Activated effector memory CD4-positive, alpha-beta T cell treated with Interleukin-2 at 50 U/mL for 16 hours (primary cell): ENCODE data around the gene GORASP2.

Experiments
- DNase-seq: peaks from one replicate; pipeline ENCODE4 v3.0.0-alpha.2; 2020

Gene GORASP2

GRCh38 chr2:170924969-170925368 is 4.1 kb upstream of the GORASP2 start:
- DNase-seq = no peak

DNA sequence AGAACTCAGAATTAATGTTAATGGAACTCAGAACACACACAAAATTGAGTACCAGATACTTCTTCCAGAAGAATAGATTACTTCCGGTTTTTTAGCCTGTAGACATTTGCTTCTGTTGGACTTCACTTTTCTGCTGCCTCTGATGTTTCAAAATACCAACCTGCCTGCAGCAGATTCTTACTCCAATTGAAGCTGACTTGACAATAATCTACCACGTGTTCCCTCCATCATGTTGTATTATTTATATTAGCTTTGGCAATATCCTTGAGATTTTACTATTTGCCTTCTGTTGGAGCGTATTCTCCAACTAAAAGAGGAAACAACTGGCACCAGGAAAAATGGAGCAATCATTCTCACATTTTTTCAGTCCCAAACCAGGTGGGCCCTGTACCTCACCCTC is 3.1 kb upstream of the GORASP2 start:
- no peak for DNase-seq

DNA sequence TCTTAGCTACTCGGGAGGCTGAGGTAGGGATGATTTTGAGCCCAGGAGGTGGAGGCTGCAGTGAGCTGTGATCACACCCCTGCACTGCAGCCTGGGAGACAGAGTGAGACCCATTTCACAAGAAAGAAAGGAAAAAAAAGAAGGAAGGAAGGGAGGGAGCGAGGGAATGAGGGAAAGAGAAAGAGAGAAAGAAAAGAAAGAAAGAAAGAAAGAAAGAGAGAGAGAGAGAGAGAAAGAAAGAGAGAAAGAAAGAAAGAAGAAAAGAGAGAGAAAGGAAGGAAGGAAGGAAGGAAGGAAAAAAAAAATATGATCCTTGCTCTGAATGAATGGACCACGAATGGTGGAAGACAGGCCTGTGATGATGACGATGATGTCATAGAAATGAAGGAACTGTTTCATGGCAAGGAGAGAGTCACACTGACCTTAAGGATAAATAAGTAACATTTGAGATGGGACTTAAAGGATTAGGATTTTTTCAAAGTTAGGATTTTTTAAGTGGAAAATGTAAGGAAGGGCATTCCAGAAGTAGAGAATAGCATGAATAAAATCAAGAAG is 2.2 kb upstream of the GORASP2 start:
- no peak for DNase-seq

GRCh38 chr2:170928036-170928823 is 823 bp upstream of the GORASP2 start:
- no peak for DNase-seq

- DNase-seq = peak; percentile 34
Measured at GRCh38 chr2:170929686-170930050, 615 bp downstream of the GORASP2 start.

DNA sequence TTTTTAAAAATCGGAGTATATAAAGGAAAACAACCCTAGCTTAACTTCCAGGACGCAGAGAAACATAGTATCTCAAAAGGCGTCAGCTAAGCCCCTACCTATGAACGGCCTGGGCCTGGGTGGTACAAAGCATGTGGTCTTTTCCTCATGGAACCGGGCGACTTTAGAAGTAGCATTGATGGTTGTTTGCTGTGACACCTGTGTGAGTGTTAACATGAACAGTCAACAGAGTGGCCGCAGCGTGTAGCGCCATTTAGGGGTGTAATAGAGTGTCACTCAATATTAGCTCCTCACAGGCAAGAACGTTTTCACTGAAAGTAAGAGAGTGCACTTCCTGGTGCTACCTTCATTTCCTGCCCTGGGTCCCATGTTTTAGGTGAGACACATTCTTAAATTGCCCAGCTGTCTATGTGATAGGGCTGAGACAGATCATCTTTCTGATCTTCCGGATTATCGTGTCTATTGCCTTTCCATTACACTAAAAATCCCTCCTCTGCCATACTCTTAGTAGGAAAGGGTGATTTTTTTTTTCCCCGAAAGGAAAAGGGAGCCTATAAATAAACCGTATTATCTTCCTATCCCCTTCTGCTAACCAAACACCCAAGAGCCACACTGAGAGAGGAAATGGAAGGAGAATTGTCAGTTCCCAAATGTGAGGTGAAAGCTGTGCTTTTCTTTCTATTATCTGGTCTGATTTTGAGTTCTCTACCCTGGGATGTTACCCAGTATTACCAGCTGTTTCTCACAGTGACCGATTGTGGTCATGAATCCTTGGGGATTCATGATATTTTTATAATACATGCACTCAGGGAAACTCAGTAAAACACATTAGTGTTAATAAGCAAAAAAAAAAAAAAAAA is 1.3 kb downstream of the GORASP2 start:
- peak; percentile 44 for DNase-seq

DNA sequence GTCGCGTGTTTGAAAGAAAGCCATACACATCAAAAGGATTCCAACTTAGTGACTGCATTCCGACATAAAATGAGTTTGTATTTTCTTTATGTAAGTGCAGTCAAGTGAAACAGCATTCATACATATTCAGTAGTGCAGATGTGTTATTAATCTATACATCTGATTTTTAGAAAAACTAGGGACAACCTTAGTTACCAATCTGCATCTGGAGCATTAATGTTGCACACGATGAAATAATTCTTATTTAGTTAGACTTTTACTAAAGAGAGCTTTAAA is 1.9 kb downstream of the GORASP2 start:
- DNase-seq = no peak

DNA sequence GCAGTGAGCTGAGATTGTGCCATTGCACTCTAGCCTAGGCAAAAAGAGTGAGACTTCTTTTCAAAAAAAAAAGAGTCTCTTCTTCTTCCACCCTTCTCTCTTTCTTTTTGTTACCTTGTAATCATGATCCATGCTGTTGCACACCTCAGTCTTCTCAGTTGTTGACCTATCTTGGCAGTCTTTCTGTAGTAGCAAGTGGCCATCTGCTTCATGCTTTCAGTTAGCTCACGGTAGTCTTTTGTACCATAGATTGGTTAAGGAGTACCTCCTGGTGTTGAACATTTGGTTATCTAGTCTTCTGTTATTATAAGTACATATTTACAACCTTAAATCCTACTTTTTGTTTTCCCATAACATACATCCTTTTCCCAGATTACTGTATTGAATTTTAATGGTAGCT is 3.1 kb downstream of the GORASP2 start:
- DNase-seq = no peak

- DNase-seq = no peak
Measured at GRCh38 chr2:170932948-170933347, 3.9 kb downstream of the GORASP2 start.

- no peak for DNase-seq
Measured at GRCh38 chr2:170937709-170938379, 8.8 kb downstream of the GORASP2 start.

GRCh38 chr2:170940066-170940465 is 11.0 kb downstream of the GORASP2 start:
- DNase-seq = no peak

- no peak for DNase-seq
Measured at GRCh38 chr2:170942615-170943014, 13.6 kb downstream of the GORASP2 start.

DNA sequence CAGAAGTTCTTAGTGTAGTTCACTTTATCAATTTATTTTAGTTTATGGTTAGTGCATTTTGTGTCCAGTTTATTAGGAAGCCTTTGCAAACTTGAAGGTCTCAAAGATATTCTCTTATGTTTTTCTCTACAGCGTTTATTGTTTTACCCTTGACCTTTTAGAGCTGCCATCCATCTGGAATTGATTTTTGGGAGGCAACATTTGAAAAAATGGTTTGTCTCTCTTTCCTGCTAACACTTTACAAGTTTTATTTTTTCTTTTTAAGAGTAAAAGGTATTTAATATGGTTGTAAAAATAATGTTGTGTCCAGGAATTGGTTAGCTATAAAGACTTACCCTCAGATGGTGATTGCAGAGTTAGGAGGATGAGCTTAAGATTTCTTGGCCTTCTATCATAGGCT is 14.0 kb downstream of the GORASP2 start:
- no peak for DNase-seq

DNA sequence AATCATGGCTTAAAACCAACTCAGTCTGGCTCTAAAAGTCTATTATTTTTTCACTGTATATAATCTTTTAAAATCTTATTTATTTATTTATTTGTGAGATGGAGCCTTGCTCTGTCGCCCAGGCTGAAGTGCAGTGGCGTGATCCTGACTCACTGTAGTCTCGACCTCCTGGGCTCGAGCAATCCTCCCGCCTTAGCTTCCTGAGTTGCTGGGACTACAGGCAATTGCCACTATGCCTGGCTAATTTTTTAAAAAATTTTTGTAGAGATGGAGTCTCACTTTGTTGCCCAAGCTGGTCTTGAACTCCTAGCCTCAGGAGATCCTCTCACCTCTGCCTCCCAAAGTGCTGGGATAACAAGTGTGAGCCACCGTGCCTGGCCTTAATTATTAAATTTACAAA is 14.5 kb downstream of the GORASP2 start:
- DNase-seq = no peak

- DNase-seq = no peak
Measured at GRCh38 chr2:170944545-170944944, 15.5 kb downstream of the GORASP2 start.

- DNase-seq = no peak
Measured at GRCh38 chr2:170949415-170949814, 20.4 kb downstream of the GORASP2 start.

DNA sequence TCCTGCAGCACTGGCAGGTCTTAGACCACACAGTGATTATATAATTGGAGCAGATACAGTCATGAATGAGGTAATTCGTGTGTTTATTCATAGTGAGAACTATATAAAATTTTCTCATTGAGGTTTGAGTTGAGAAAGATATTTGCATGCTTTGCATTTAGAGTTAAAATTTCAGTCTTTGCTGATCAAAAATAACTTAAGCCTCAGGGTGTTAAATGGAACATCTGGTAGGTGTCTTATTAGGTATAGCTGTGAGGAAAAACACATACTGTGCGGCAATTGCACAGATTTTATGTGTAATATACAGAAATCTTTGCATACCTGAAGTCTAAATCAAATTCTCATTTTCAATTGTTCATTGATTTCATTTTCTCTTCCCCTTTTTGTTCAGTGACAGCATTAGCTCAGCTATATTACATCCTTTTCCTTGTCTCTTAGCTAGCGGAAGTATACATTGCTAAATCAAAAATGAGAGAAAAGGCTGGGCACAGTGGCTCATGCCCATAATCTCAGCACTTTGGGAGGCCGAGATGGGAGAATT is 21.2 kb downstream of the GORASP2 start:
- no peak for DNase-seq

GRCh38 chr2:170953941-170954340 is 24.9 kb downstream of the GORASP2 start:
- no peak for DNase-seq

DNA sequence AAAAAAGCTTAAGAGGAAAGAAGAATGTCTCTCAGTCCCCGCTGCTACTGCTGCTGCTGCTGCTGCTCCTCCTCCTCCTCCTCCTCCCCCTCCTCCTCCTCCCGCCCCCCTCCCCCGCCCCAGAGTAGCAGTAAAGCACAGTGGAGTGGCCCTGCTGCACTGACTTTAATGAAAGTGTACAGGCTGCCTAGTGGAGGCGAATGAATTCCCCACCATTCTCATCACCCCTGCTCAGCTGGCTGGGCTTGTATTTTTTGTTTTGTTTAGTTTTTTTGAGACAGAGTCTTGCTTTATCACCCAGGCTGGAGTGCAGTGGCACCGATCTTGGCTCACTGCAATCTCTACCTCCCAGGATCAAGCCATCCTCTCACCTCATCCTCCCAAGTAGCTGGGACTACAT is 34.3 kb downstream of the GORASP2 start:
- DNase-seq = no peak

GRCh38 chr2:170965446-170966225 is 36.6 kb downstream of the GORASP2 start:
- DNase-seq = no peak

GRCh38 chr2:170966648-170967396 is 37.8 kb downstream of the GORASP2 start:
- no peak for DNase-seq

GRCh38 chr2:170967553-170967952 is 38.5 kb downstream of the GORASP2 start:
- no peak for DNase-seq
